Fibroblast of lung (primary cell): ENCODE results near the gene GRIK4. TPM values are rescaled to one million over a fixed set of nuclear protein-coding genes. Genes with fewer than 3 reads are reported as not detected.

ENCODE experiments used
- DNase-seq, 2 donors: peaks; one replicate each; pipeline versions ENCODE4 v3.0.0 to v3.0.0-alpha.2; 2010; ENCODE audit warnings: low read depth in 2 of 2
- H2AFZ ChIP-seq: 2 replicates; pipeline ENCODE4 v1.5.1; 2012; ENCODE audit warnings: low read length, control low read depth, inconsistent platforms
- H3K27ac ChIP-seq: 2 replicates; pipeline ENCODE4 v1.5.1; 2011; ENCODE audit warnings: low read length, control low read depth; ENCODE audit not compliant: insufficient read depth
- H3K27me3 ChIP-seq: 2 replicates; pipeline ENCODE4 v1.5.1; 2011; ENCODE audit warnings: mild to moderate bottlenecking, low read length; ENCODE audit not compliant: control insufficient read depth, insufficient read depth
- H3K36me3 ChIP-seq: 2 replicates; pipeline ENCODE4 v1.5.1; 2011; ENCODE audit warnings: low read length; ENCODE audit not compliant: control insufficient read depth, insufficient read depth
- H3K4me1 ChIP-seq: 2 replicates; pipeline ENCODE4 v1.5.1; 2011; ENCODE audit warnings: low read length; ENCODE audit not compliant: control insufficient read depth, insufficient read depth; ENCODE audit errors: extremely low read depth
- H3K4me2 ChIP-seq: 2 replicates; pipeline ENCODE4 v1.5.1; 2011; ENCODE audit warnings: low read length, control low read depth; ENCODE audit not compliant: insufficient read depth; ENCODE audit errors: extremely low read depth
- H3K4me3 ChIP-seq, 4 experiments: fragments of 200-600 bp in 1 of 4; sonication (generic) in 1 of 4; replicated peaks in 1 of 4; 2 replicates each; pipeline ENCODE4 v1.5.1; 2011 to 2016; ENCODE audit warnings: low read length in 4 of 4, low read depth in 3 of 4, mild to moderate bottlenecking in 3 of 4, control low read depth in 2 of 4, inconsistent platforms in 1 of 4, mixed read lengths in 1 of 4; ENCODE audit not compliant: insufficient read depth in 1 of 4; ENCODE audit errors: control extremely low read depth in 1 of 4
- H3K79me2 ChIP-seq: 2 replicates; pipeline ENCODE4 v1.5.1; 2012; ENCODE audit warnings: mild to moderate bottlenecking, low read length, inconsistent platforms; ENCODE audit not compliant: control insufficient read depth, insufficient read depth
- H3K9ac ChIP-seq: 2 replicates; pipeline ENCODE4 v1.5.1; 2011; ENCODE audit warnings: mild to moderate bottlenecking, low read length, control low read depth; ENCODE audit not compliant: insufficient read depth
- H3K9me3 ChIP-seq: 2 replicates; pipeline ENCODE4 v1.5.1; 2012; ENCODE audit warnings: low read depth, low read length; ENCODE audit not compliant: control insufficient read depth, insufficient read depth
- H4K20me1 ChIP-seq: 2 replicates; pipeline ENCODE4 v1.5.1; 2011; ENCODE audit warnings: low read length; ENCODE audit not compliant: control insufficient read depth, insufficient read depth; ENCODE audit errors: extremely low read depth
- EZH2 ChIP-seq: IDR thresholded peaks from 2 replicates; pipeline ENCODE4 v1.5.1; 2012; ENCODE audit warnings: low read length, control low read depth, mild to moderate bottlenecking; ENCODE audit errors: missing control alignments
- polyA plus RNA-seq, 2 donors: library from polyadenylated mRNA; depleted of rRNA in 1 of 2; stranded (reverse) in 1 of 2; unstranded in 1 of 2; fragments of >200 nt; gene quantifications; 2 replicates each; pipeline ENCODE4 v1.2.1, GENCODE V29; 2011 to 2012; ENCODE audit warnings: missing spikeins in 1 of 2
- total RNA-seq: library from RNA; depleted of rRNA; stranded (reverse); fragments of >200 nt; gene quantifications from 2 replicates; pipeline ENCODE4 v1.2.1, GENCODE V29; 2014
- TF ChIP-seq, protein P1 (sequence below), 2 donors: IDR thresholded peaks in 1 of 2; conservative IDR thresholded peaks in 1 of 2; 1 replicate in 1 of 2; 2 replicates in 1 of 2; pipeline ENCODE4 v1.5.1; 2011 to 2012; ENCODE audit warnings: low read length in 2 of 2, control low read depth in 1 of 2, inconsistent platforms in 1 of 2, low read depth in 1 of 2, mild to moderate bottlenecking in 1 of 2

The GRIK4 gene
- total and polyA plus RNA-seq, 2 donors (not counting 1 experiment from before 2014, with no cell fraction given): 0.17 to 1.5 TPM

DNA sequence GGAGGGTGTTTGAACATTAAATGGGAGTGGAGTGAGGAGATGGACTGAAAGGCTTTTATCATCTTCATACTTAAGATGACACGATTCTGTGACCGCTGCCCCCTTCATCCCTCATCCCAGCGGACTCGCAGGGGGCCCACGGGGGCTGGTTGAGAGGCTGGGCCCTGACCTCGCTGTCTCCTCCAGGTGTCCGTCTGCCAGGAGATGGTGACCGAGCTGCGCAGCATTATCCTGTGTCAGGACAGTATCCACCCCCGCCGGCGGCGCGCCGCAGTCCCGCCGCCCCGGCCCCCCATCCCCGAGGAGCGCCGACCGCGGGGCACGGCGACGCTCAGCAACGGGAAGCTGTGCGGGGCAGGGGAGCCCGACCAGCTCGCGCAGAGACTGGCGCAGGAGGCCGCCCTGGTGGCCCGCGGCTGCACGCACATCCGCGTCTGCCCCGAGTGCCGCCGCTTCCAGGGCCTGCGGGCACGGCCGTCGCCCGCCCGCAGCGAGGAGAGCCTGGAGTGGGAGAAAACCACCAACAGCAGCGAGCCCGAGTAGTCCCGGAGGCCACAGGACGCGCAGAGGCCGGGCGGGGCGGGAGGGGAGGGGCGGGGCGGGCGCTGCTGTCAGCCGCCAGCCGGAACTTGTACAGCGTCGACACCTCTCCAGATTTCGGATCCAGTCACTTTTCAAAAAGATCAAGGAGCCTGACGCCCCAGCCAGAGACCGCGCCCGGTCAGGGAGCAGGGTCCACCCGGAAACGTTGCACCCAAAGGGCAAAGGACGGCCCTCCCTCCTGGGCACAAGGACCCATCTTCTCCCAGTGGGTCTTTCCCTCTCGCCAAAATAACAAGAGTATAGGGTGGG, 474.4 kb downstream of the GRIK4 start:
- H3K36me3 ChIP-seq: no peaks in the 10 kb centered on the region
- H3K79me2 ChIP-seq: no peaks in the 10 kb centered on the region
- H3K9me3 ChIP-seq: no peaks in the 10 kb centered on the region
- no peaks in the 10 kb centered on the region for H3K4me1 ChIP-seq
- H3K9ac ChIP-seq: no peak overlapping the region
- H4K20me1 ChIP-seq: no peaks in the 10 kb centered on the region
- H3K27ac ChIP-seq: no peak overlapping the region
- H3K27me3 ChIP-seq: peaks cover 15% of the 10 kb centered on the region
- H3K4me2 ChIP-seq: peak overlapping the region; percentile 71
- H2AFZ ChIP-seq: no peak overlapping the region
- H3K4me3 ChIP-seq: peak overlapping the region in 2 of 4 experiments; percentile 44 to 51
- TF ChIP-seq EZH2: peak; percentile 40
- TF ChIP-seq, protein P1, sequence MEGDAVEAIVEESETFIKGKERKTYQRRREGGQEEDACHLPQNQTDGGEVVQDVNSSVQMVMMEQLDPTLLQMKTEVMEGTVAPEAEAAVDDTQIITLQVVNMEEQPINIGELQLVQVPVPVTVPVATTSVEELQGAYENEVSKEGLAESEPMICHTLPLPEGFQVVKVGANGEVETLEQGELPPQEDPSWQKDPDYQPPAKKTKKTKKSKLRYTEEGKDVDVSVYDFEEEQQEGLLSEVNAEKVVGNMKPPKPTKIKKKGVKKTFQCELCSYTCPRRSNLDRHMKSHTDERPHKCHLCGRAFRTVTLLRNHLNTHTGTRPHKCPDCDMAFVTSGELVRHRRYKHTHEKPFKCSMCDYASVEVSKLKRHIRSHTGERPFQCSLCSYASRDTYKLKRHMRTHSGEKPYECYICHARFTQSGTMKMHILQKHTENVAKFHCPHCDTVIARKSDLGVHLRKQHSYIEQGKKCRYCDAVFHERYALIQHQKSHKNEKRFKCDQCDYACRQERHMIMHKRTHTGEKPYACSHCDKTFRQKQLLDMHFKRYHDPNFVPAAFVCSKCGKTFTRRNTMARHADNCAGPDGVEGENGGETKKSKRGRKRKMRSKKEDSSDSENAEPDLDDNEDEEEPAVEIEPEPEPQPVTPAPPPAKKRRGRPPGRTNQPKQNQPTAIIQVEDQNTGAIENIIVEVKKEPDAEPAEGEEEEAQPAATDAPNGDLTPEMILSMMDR (conservative IDR thresholded peaks at IDR 0.05 in 1 of 2, IDR thresholded peaks at IDR 0.05 in 1 of 2; ENCODE audit: low read depth in 1 of 2, low read length in 2 of 2): no peak
- DNase-seq: peak; percentile 54 to 56

DNA sequence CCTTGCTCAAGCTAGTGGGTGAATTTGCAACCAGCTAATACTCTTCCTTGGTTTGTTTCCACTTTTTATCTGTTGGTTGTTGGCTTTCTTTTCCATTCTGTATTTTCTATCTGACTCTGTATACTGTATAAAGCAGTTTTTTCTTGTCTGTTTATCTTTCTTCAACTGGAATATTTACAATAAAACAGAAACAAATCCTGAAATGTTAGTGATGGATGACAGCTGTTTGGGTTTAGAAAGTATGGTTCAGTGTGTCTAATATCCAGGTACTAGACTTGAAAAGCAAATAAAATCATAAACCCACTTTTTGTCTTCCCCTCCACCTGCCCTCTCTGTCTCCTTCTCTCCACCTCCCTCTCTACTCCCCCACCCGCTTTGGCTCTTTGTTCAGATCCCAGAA, 477.1 kb downstream of the GRIK4 start:
- Histone ChIP-seq H4K20me1 (no peaks in the 10 kb centered on the region), H3K4me1 (no peaks in the 10 kb centered on the region), H3K9me3 (no peaks in the 10 kb centered on the region), H3K79me2 (no peaks in the 10 kb centered on the region), H2AFZ (no peak overlapping the region), H3K27ac (no peak overlapping the region), H3K9ac (no peak overlapping the region), H3K4me2 (no peak overlapping the region), H3K4me3 (no peak overlapping the region), H3K36me3 (no peaks in the 10 kb centered on the region), H3K27me3 (peaks cover 15% of the 10 kb centered on the region)
- no peak for TF ChIP-seq EZH2
- TF ChIP-seq, protein P1 (conservative IDR thresholded peaks at IDR 0.05 in 1 of 2, IDR thresholded peaks at IDR 0.05 in 1 of 2; ENCODE audit: low read depth in 1 of 2, low read length in 2 of 2): no peak
- peak in 1 of 2 donors; percentile 25 for DNase-seq

DNA sequence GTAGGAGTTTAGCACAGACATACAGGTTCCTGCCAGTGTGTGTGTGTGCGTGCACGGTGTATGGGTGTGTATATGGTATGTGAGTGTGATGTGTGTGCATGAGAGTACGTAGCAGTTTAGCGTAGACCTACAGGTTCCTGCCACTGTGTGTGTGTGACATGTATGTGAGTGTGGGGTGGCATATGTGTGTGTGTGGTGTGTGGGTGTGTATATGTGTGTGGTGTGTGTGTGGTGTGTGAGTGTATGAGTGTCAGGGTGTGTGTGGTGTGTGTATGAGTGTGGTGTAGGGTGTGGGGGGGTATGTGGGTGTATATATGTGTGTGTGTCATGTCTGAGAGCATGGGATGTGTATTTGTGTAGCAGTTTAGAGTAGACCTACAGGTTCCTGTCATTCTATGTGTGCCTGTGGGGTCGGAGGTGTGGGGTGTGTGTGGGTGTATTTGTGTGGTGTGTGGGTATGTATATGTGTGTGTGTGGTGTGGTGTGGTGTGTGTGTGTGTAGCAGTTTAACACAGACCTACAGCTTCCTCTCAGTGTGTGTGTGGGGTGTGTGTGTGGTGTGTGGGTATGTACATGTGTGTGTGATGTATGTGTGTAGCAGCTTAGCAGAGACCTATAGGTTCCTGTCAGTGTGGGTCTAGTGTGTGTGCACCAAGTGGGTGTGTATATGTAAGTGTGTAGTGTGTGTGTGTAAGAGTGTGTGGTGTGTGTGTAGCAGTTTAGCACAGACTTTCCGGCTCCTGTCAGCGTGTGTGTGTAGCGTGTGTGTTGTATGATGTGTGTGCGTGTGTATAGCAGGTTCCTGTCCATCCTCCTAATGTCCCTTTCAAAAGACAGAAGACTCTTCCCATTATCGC, 480.5 kb downstream of the GRIK4 start:
- Histone ChIP-seq H3K4me3 (no peak overlapping the region), H3K9me3 (no peaks in the 10 kb centered on the region), H3K9ac (no peak overlapping the region), H3K36me3 (no peaks in the 10 kb centered on the region), H4K20me1 (no peaks in the 10 kb centered on the region), H2AFZ (no peak overlapping the region), H3K79me2 (no peaks in the 10 kb centered on the region), H3K4me1 (no peaks in the 10 kb centered on the region), H3K4me2 (no peak overlapping the region), H3K27ac (no peak overlapping the region), H3K27me3 (peaks cover 5% of the 10 kb centered on the region)
- TF ChIP-seq, protein P1 (conservative IDR thresholded peaks at IDR 0.05 in 1 of 2, IDR thresholded peaks at IDR 0.05 in 1 of 2; ENCODE audit: low read depth in 1 of 2, low read length in 2 of 2): no peak
- no peak for TF ChIP-seq EZH2
- no peak for DNase-seq
